K562 (cell line): ENCODE measurements around the gene PDE6H.

Source experiments
- CTCF ChIP-seq, 3 experiments: IDR thresholded peaks in 2 of 3; conservative IDR thresholded peaks in 1 of 3; 2 replicates each; pipeline ENCODE4 v1.5.1; 2011 to 2012; ENCODE audit warnings: low read length in 3 of 3, mild to moderate bottlenecking in 3 of 3, control low read depth in 2 of 3, improper control_type of control experiment in 1 of 3, inconsistent platforms in 1 of 3, low read depth in 1 of 3, mixed read lengths in 1 of 3, moderate library complexity in 1 of 3; ENCODE audit not compliant: insufficient read depth in 2 of 3
- POLR2A ChIP-seq: fragments of 450-650 bp; conservative IDR thresholded peaks from 2 replicates; pipeline ENCODE4 v1.6.1; 2016
- SP1 ChIP-seq: sonication (generic); formaldehyde crosslinking; IDR thresholded peaks from 2 replicates; pipeline ENCODE4 v1.8.1; 2022; ENCODE audit warnings: mild to moderate bottlenecking, missing genetic modification reagents
- SRSF9 ChIP-seq: fragments of 200-400 bp; formaldehyde crosslinking; IDR thresholded peaks from 2 replicates; pipeline ENCODE4 v1.6.1; 2017; ENCODE audit warnings: low read depth, low read length, borderline replicate concordance
- TCF3 ChIP-seq: sonication (generic); formaldehyde crosslinking; IDR thresholded peaks from 2 replicates; pipeline ENCODE4 v1.4.0; 2020; ENCODE audit warnings: mild to moderate bottlenecking, missing genetic modification reagents
- USF1 ChIP-seq: sonication (generic); formaldehyde crosslinking; IDR thresholded peaks from 2 replicates; pipeline ENCODE4 v1.9.0; 2022; ENCODE audit warnings: mild to moderate bottlenecking, missing genetic modification reagents
- ZNF217 ChIP-seq: sonication (generic); formaldehyde crosslinking; IDR thresholded peaks from 2 replicates; pipeline ENCODE4 v1.8.0; 2022; ENCODE audit warnings: mild to moderate bottlenecking, missing genetic modification reagents
- ZNF324 ChIP-seq: fragments of 250-450 bp; sonication (Bioruptor Pico); IDR thresholded peaks from 2 replicates; pipeline ENCODE4 v1.4.0; 2020; ENCODE audit warnings: mild to moderate bottlenecking
- TF ChIP-seq, protein P1 (sequence below): fragments of 450-650 bp; IDR thresholded peaks from 2 replicates; pipeline ENCODE4 v1.6.1; 2016; ENCODE audit warnings: mild to moderate bottlenecking

DNA sequence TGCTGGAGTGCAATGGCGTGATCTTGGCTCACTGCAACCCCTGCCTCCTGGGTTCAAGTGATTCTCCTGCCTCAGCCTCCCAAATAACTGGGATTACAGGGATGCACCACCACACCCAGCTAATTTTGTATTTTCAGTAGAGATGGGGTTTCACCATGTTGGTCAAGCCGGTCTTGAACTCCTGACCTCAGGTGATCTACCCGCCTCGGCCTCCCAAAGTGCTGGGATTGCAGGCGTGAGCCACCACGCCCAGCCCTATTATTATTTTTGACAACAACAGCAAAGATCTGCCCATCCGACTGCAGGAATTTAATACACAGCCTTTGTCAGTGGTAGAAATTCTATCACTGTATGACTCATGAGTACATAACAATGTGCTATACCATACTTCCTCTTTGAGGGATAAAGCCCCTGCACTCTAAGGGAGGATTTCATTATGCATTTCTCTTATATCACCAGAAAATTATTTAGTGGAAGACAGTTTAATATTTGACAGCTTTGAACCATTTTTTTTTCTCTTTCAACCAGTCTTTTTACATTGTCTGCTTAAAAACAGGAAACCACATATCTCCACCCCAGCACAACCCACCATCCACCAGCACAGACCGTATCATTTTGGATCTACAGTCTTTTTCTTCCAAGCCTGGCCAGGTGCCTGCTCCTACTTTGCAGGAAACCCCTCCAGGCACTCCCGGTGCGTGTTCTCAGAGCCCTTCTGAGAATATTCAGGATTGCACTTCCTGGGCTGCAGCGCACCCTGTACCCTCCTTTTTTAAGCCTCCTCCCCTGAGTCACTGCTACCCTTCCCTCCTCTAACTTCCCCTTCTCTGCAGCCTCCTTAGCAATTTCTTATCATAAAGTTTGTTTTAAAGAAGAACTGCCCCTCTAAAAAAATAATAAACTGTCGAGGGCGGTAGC, 12.0 kb upstream of the PDE6H start:
- TF ChIP-seq USF1 (CRISPR knock-in tag) (no peak), ZNF324 (no peak), POLR2A (no peak), SP1 (no peak), SRSF9 (no peak), TCF3 (CRISPR knock-in tag) (no peak), ZNF217 (CRISPR knock-in tag) (no peak), CTCF (IDR thresholded peaks at IDR 0.05 in 2 of 3, conservative IDR thresholded peaks at IDR 0.05 in 1 of 3; ENCODE audit: insufficient read depth in 2 of 3, low read depth in 1 of 3, low read length in 3 of 3) (no peak)
- TF ChIP-seq, protein P1, sequence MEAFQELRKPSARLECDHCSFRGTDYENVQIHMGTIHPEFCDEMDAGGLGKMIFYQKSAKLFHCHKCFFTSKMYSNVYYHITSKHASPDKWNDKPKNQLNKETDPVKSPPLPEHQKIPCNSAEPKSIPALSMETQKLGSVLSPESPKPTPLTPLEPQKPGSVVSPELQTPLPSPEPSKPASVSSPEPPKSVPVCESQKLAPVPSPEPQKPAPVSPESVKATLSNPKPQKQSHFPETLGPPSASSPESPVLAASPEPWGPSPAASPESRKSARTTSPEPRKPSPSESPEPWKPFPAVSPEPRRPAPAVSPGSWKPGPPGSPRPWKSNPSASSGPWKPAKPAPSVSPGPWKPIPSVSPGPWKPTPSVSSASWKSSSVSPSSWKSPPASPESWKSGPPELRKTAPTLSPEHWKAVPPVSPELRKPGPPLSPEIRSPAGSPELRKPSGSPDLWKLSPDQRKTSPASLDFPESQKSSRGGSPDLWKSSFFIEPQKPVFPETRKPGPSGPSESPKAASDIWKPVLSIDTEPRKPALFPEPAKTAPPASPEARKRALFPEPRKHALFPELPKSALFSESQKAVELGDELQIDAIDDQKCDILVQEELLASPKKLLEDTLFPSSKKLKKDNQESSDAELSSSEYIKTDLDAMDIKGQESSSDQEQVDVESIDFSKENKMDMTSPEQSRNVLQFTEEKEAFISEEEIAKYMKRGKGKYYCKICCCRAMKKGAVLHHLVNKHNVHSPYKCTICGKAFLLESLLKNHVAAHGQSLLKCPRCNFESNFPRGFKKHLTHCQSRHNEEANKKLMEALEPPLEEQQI: no peak
